HG03175 (cell line): ENCODE results near the gene PROB1.
"Not testable (repeated sequence)": the region's sequence is repeated elsewhere in the genome, so short reads cannot be mapped to it uniquely, and the experiment has no call there.

Experiments
- ATAC-seq: cut with Tn5 transposase; IDR thresholded peaks from one replicate; pipeline ENCODE4 v1.9.1; 2021; ENCODE audit warnings: mild to moderate bottlenecking, moderate library complexity; ENCODE audit not compliant: unreplicated experiment

PROB1 gene

DNA sequence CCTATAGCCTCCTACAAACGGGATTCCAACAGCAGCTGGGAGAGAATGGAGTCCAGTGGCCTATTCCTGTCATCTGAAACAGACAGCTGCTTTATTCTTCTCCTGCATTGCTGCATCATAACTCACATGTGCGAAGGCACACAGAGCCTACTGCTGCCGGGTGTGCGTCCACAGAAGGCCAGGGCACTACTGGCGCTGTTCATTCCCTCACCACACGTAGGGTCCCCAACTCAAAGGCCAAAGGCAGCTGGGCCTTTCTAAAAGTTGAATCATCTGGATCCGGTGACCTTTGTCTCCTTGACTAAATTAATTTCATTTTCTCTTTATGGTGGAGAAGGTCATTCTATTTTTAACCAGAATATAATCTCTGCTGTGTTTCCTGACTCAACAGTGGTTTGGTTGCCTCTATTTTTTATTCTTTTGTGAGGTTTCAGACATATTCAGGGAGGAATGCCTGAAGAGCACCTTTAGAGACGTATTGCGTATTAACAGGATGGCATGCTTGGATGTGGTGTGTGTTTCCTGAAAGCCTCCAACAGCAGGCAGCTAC lies 19.8 kb upstream of the PROB1 start:
- no peak for ATAC-seq

DNA sequence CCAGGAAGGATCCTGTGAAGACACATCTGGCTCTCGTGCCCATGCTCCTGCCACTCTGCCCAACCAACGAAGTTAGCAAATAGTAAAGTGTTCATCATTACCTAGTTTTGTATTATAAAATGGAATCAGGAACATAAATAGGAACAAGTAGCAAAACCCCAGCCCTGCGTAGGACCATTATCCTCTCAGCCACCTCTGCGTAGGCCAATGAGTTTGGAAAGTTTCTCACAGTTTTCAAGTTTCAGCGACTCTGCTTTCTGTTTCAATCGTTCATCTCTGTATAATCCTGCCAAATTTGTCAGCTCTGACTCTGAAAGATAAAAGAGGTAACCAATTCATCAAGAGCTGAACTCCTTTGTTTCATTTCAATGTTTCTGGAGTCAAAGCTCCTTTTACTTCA lies 19.1 kb upstream of the PROB1 start:
- ATAC-seq = no peak

DNA sequence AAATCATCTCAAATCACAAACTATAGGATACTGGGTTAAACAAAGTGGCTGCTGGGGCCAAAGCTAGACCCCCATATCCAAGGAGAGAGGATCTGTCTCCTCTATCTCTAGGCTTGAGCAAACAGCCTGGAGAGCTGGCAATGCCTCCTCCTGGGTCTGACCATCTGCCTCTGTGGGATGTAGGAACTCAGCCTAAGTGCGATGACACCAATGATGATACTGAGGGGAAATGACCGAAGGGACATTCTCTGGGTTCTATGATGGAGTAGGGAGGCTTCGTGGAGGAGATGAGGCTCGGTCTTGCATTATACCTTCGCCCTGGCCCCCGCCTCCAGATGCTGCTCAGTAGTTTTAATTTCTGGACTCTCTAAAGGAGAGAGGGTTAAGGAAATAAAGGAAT lies 18.2 kb upstream of the PROB1 start:
- no peak for ATAC-seq

DNA sequence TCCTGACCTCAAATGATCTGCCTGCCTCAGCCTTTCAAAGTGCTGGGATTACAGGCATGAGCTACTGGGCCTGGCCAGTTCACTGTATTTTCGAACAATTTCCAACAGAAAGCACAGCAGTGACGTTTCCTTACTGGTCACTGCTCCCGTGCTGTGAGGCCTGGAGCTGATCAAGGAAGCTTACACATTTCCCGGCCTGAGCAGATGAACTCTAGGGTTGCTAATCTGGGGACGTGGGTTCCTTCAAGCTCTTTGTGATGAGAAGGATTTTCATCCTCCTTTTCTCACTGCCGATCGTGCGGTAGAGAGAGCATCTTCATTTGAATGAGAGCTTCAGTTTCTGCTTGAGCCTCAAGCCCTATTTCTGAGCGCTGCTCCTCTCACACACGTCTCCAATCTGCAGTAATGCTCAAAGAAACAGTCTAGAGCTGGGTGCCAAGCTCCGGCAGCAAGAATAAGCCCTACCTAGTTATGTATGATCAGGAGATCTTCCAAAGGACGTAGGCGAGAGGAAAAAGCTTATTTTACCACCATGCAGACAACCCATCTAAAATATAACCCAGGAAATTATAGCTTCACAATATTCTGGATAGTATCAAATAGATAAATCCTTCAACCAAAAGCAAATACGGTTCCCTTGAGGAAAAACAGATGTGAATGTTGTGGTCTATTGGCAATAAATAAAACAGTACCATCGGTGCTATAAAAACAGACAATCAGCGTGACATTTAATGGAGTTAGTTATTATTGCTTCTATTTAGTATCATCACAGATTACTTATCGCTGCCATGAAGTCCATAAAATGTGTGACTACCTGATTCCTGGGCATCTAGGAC lies 16.3 kb upstream of the PROB1 start:
- ATAC-seq = no peak

DNA sequence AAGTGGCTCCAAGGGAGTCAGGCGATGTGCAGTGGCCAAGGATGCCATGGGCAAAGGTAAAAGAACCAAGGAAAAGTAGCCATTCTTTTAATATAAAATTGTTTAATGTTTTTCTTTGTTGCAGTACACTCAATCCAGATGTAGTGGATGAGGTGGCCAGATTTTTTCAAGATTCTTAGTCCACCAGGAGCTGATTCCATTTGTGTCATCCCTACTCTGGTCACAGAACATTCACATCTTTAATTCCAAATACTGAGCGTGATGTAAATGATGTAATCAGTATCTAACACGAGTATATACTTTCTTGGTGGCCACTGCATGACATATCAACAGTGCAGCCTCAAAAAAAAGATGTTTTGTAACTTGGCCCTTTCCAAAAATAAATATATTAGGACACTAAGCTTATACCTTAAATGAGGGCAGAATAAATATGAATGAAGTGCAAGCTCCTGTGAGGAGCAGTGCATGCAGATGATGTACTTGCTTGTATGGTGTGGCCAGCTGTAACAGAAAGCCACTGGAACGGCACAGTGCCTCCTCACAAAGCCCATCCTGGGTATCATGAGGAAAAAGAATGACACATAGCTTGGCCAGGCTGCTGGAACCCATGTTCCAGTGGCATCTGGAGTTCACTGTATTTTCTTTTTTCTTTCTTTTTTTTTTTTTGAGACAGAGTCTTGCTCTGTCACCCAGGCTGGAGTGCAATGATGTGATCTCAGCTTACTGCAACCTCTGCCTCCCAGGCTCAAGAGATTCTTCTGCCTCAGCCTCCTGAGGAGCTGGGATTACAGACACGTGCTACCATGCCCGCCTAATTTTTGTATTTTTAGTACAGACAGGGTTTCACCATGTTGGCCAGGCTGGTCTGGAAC lies 15.5 kb upstream of the PROB1 start:
- no peak for ATAC-seq

DNA sequence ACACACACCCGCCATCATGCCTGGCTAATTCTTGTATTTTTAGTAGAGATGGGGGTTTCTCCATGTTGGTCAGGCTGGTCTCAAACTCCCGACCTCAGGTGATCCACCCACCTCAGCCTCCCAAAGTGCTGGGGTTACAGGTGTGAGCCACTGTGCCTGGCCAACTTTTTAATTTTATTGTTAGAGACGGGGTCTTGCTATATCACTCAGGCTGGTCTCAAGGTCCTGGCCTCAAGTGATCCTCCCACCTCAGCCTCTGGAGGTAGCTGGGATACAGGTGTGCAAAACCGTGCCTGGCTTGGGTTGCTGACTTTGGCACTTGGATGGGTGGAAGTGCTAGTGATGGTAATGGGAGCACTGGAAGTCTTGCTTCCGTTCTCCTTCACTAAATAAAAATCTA lies 14.2 kb upstream of the PROB1 start:
- not testable (repeated sequence) for ATAC-seq

DNA sequence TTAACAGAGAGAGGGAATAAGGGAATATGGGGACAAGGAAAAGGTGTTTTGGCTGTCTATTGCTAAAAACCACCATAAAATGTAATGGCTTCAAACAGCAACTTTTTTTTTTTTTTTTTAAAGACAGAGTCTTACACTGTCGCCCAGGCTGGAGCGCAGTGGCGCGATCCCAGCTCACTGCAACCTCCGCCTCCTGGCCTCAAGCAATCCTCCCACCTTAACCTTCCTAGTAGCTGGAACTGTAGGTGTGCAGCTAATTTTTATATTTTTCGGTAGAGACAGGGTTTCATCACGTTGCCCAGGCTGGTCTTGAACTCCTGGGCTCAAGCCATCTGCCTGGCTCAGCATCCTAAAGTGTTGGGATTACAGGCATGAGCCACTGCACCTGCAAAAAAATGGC lies 13.3 kb upstream of the PROB1 start:
- ATAC-seq = no peak

DNA sequence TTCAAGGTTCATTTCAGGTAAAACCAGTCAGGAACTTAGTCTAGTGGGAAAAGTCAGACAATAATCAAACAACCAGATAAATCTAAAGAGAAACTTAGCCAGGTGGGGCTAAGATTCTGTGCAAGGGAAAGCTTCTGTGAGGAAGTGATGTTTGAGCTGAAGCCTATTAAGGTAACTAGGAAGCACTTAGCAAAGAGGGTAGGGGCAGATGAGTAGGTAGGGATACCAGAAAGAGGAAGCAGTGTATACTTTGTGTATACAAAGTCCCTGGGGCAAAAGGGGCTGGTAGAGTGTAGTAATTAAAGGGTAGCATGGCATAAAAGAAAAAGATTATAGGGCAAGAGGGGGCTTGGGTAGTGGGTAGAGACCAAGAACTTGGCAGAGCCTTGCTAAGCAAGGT lies 12.6 kb upstream of the PROB1 start:
- ATAC-seq = no peak

DNA sequence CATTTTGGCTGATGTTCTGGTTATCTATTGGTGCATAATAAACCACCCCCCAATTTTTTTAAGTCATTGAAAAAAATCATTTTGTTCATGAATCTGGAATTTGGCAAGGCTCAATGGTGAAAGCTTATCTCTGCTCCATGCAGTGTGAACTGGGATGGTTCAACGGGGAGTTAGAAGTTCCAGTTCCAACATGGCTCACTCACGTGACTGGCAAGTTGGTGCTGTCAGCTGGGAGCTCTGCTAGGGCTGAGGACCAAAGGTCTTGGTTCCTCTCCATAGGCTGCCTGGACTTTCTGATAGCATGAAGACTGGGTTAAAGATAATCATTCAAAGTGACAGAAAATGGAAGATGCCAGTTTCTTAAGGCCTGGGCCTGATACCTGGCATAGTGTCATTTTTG lies 12.1 kb upstream of the PROB1 start:
- ATAC-seq = no peak

DNA sequence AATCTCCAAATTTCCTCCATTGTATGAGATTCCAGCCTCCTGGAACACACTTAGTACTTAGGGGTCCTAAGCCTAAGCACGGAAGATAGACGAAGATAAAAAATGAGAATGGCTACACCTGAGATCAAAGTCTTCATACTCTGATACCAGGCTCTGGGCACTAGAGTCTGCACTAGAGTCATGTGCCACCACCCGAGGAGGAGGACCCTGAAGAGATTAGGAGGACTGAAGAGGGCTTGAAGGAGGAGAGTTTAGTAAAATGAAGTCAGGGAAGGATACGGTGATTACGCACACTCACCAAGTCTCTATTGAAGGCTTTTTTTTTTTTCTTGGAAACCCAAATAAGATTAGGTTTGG lies 9.6 kb upstream of the PROB1 start:
- no peak for ATAC-seq

DNA sequence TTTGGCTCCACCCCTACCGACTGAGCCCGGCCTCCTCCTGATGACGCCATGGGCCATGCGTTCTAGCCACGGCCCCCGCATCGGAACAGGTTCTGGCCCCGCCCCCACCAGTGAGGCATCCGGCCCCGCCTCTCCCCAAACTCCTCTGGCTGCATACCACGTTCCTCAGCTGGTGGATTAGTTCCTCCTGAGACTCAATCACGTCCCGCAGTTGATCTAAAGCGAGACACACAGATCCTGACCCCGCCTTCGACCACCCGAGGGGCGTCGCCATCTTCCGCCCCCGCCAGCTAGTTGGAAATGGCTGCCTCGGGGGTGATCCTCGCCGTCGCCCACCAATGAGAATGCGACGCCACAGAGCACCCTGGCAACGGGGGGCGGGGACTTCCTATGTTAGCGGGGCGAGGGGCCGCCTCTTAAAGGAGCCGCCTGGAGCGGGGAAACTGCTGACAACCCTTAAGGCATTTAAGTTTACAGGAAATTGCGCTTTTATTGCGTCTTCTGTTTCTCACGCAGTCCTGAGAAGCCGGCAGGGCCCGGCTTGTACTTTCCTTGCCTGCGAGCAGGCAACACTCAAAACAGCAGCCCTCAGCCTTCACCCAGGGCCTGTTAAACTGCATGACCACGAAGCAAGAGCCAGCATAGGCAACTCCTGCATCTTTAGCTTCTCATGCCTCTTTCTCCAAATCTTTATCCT lies 9.0 kb upstream of the PROB1 start, which contains the start of gene SPATA24:
Gene SPATA24 (minus strand): TSS at position 303 of the 697 bp plus-strand sequence. CDS start 29 bp downstream, at position 274.
- ATAC-seq = peak; percentile 88

DNA sequence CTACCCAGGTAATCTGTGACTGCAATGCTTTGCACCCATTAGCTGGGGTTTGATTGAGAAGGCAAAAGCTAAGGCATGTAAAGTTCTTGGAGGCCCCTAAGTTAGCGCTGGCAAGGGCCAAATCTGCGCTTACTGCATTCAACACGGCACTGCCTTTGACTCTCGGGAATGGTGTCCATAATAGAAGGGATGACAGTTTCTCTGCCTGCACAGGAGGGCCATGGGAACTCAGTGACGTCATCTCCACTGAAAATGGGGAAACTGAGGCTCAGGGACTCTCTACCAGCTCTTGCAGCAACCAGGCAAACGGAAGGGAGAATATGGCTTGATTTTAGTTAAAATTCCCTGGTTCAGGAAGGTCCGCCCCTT lies 8.5 kb upstream of the PROB1 start:
- no peak for ATAC-seq

DNA sequence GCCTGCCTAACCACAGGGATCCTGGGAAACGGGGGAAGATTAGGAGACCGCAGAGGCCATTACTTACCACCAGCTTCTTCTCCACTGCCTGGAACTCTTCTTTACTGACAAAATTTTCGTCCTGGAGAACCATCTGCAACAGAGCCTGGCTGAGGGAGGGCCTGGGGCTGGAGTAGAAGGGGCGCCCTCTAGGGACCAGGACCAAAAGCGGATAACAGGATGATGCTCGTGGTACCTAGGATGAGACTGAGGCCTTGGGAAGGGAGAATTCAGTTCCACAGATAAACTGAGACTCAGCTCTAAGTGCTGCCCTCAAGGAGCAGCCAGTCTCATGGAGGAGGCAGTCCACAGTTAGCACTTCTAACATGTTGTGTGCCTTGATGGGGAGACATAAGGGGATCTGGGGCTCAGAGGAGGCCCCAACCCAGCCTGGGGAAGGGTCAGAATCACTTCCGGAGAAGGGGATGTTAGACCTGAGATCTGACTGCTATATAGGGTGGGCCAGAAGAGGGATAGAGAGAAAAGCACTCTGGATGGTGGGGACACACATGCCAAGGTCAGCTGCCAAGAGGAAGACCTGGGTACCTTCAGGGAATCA lies 7.8 kb upstream of the PROB1 start:
- no peak for ATAC-seq

DNA sequence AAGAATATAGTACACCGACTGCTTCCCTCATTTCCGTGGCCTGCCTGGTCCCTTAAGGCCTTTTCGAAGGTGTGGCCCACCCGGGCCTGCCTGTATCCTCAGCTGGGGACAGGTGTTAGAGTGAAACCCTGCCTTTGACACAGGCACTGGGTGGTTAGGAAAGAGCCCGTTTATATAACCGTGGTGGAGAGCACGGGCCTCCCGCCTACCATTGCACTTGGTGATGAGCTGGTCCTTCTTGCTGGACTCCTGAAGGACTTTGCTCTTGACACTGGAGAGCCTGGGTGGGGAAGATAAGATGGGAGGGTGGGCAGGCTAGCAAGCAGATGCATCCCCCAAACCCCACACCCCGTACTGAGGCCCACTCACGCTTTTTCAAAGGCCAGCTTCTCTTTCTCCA lies 6.6 kb upstream of the PROB1 start:
- no peak for ATAC-seq

DNA sequence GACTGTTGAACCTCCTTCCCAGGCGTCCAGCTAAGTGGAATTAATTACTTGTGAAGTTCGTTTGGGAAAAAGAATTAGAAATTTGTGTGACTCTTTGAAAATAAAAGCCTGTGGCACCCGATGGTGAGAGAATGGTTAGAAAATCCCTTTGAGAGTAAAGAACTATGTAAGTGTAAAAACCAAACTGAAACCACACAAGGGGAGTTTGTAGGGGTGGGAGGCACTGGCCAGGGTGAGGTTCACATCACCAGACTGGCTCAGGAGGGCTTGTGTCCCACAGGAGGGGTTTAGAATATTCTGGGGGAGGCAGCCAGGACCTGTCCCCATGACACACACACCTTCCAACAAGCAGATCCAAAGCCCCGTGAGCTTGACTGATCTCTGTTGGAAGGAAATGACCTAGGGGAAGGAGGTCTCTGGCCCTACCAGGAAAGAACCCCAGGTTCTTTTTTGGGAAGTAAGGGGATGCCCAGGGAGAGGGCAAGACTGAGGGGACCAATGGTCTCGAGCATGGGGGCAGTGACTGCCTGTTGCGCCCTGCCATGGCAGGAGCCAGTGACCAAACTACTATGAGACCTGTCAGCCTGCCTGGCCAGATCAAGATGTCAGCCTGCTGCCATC lies 4.7 kb upstream of the PROB1 start:
- no peak for ATAC-seq

DNA sequence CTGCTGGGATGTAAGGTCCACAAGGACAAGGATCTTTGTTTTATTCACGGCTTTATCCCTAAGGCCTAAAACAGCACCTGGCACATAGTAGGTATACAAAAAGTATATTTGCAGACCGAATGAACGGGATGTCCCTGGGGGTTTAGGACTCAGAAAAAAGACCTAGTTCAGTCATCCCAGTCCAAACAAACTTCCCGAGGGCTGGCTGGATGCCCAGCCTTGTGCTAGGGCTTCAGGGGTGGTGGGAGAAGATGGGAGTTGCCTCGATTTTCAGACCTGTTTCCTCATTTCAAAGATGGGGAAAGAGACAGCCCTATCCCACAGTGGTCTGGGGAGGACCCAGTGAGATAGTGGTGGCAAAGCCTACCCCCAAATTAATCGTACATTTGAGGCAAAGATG lies 3.0 kb upstream of the PROB1 start:
- ATAC-seq = no peak

DNA sequence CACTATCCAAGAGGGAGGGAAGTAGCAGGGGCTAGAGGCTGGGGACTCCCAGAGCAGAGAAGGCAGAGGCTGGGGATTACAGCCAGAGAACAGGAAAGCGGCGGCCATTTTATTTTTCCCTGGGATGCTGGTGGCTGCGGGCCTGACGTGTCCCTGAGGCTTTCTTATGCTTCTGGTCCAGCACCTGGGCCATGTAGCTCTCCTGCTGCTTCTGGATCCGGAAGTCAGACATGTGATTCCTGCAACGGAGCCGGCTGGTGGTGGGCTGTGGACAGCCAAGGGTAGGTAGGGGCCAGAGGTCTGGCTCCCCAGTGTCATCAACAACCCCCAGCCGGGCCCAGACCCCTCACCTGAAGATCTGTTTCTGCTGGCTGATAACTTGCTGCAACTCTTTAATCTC lies 1.8 kb upstream of the PROB1 start:
- ATAC-seq = no peak

DNA sequence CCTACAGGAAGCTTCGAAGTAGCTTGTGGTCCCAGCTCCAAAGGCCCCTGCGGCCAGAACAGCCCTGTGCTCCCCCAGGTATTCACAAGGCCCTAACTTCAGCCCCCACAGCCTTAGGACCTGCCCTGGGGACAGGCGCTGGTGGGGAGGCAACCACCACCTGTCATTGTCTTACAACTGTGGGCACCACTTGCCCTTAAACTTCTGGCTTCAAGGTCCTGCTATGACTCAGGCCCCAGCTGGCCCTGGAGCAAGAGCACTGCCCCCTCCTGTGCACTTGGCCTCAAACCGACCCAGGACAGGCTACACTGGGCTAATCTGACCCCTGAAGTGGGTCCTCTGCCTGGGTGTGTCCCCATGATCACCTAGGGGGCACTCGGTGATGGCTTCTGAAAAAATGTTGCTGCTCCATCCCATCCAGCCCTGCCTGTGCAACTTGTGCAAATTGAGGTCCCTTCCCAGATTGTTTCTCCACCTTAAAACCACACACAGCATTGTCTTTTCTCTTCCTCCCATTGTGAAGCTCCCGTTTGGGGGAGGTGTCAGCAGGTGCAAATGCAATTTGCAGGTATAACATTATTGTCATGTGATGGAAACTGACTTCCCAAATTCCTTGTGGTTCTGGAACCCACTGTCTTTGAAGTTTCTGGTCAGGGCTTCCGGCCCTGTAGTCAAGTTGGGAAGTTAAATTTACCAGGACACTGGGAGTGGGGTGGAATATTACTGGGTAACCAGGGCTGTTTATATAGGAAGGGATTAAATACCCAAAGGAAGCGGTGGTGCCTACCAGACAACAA lies 1.1 kb upstream of the PROB1 start:
- ATAC-seq = no peak

DNA sequence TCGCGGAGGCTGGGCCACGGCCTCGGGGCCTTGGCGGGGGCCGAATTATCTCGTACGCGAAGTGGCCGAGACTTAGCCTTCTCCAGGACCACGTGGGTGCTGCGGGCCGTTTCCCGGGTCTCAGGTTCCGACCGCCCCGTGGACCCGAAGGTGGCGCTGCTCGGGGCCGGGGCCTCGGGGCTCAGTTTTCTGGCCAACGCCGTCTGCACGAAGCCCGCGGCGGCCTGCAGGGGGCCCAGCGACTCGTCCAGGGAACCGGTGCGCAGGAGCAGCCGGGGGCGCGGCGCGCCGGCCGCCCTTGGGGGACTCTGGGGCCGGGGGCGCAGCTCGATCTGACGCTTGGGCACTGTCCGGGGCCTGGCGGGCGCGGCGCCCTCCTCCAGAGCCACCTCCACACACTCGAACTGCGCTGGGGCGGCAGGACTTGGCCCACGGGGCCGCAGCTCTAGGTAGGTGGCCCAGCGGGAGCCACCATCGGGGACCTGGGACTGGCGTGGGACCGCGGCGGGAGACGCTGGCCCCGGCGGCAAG lies 716 bp downstream of the PROB1 start:
- ATAC-seq = no peak
